HG02798 (cell line): ENCODE results near the gene CNR1.
A peak's percentile ranks its signal among the peaks of the same experiment; 100 is the strongest.
"Not testable (repeated sequence)": the region's sequence is repeated elsewhere in the genome, so short reads cannot be mapped to it uniquely, and the experiment has no call there.

ENCODE experiments used
- ATAC-seq: cut with Tn5 transposase; IDR thresholded peaks from one replicate; pipeline ENCODE4 v1.9.1; 2021; ENCODE audit warnings: mild to moderate bottlenecking; ENCODE audit not compliant: unreplicated experiment, poor library complexity

The CNR1 gene

GRCh38 chr6:88165844-88166492 is at the start of gene CNR1:
Gene CNR1, minus strand, starts transcription at chr6:88166347. Its CDS starts 21,073 bp downstream, at chr6:88145274.
- peak; percentile 64 for ATAC-seq

GRCh38 chr6:88211446-88211845 is 45.3 kb upstream of the CNR1 start:
- no peak for ATAC-seq

GRCh38 chr6:88209301-88209700 is 43.2 kb upstream of the CNR1 start:
- ATAC-seq, result no peak

- no peak for ATAC-seq
These were observed 42.6 kb upstream of the CNR1 start for GRCh38 chr6:88208726-88209125.

GRCh38 chr6:88201734-88202133 is 35.6 kb upstream of the CNR1 start:
- ATAC-seq, result not testable (repeated sequence)

- ATAC-seq, result no peak
These were observed 18.8 kb upstream of the CNR1 start for GRCh38 chr6:88184921-88185320.

GRCh38 chr6:88183471-88183870 is 17.3 kb upstream of the CNR1 start:
- ATAC-seq, result no peak

GRCh38 chr6:88179692-88180091 is 13.5 kb upstream of the CNR1 start:
- ATAC-seq, result peak; percentile 69

GRCh38 chr6:88177961-88178464 is 11.9 kb upstream of the CNR1 start:
- ATAC-seq, result peak; percentile 76

- no peak for ATAC-seq
These were observed 8.8 kb upstream of the CNR1 start for GRCh38 chr6:88174906-88175305.

- no peak for ATAC-seq
These were observed 5.2 kb upstream of the CNR1 start for GRCh38 chr6:88171312-88171711.

- no peak for ATAC-seq
These were observed 2.2 kb upstream of the CNR1 start for GRCh38 chr6:88168362-88168761.

- ATAC-seq, result peak; percentile 6
These were observed 1.3 kb upstream of the CNR1 start for GRCh38 chr6:88167352-88167937.

GRCh38 chr6:88166493-88167351 is 575 bp upstream of the CNR1 start:
- peak; percentile 45 for ATAC-seq

- ATAC-seq, result peak; percentile 0
These were observed 882 bp downstream of the CNR1 start for GRCh38 chr6:88165087-88165843.

- ATAC-seq, result no peak
These were observed 2.1 kb downstream of the CNR1 start for GRCh38 chr6:88164061-88164460.

GRCh38 chr6:88163616-88164015 is 2.5 kb downstream of the CNR1 start:
- ATAC-seq, result no peak

- no peak for ATAC-seq
These were observed 4.2 kb downstream of the CNR1 start for GRCh38 chr6:88161940-88162339.

- ATAC-seq, result no peak
These were observed 9.0 kb downstream of the CNR1 start for GRCh38 chr6:88157106-88157505.

GRCh38 chr6:88145298-88145963 is 20.7 kb downstream of the CNR1 start:
- no peak for ATAC-seq
